Sigmoid colon (tissue), 7 donors: ENCODE results near the gene ACVR2A. TPM values are rescaled to one million over a fixed set of nuclear protein-coding genes. Genes with fewer than 3 reads are reported as not detected.

Experiments
- DNase-seq: peaks from one replicate; pipeline ENCODE4 v3.0.0-alpha.2; 2019
- H3K27ac ChIP-seq, 4 donors: fragments of 200-600 bp; sonication (generic); one replicate each; pipeline ENCODE4 v1.5.1; 2016 to 2019; ENCODE audit warnings: mild to moderate bottlenecking in 1 of 4
- H3K27me3 ChIP-seq, 3 donors: fragments of 200-600 bp; sonication (generic); one replicate each; pipeline ENCODE4 v1.5.1; 2019; ENCODE audit warnings: mild to moderate bottlenecking in 1 of 3
- H3K36me3 ChIP-seq, 4 donors: fragments of 200-600 bp; sonication (generic); one replicate each; pipeline ENCODE4 v1.5.1; 2016 to 2019
- H3K4me1 ChIP-seq, 4 donors: fragments of 200-600 bp; sonication (generic); one replicate each; pipeline ENCODE4 v1.5.1; 2017 to 2019
- H3K4me3 ChIP-seq, 4 donors: fragments of 200-600 bp; sonication (generic); one replicate each; pipeline ENCODE4 v1.5.1; 2017 to 2019; ENCODE audit warnings: mild to moderate bottlenecking in 2 of 4, moderate library complexity in 1 of 4
- H3K9me3 ChIP-seq, 4 donors: fragments of 200-600 bp in 3 of 4; sonication (generic) in 3 of 4; one replicate each; pipeline versions ENCODE4 v1.5.1 to v1.6.1; 2013 to 2019
- CTCF ChIP-seq, 4 experiments: fragments of 450-650 bp in 3 of 4; fragments of 200-600 bp in 1 of 4; IDR thresholded peaks; one replicate each; pipeline ENCODE4 v1.5.1; 2016 to 2019; ENCODE audit warnings: antibody characterized with exemption in 4 of 4, mild to moderate bottlenecking in 3 of 4, moderate library complexity in 2 of 4
- EP300 ChIP-seq, 4 donors: sonication (generic); formaldehyde crosslinking; IDR thresholded peaks; one replicate each; pipeline ENCODE4 v1.6.1; 2017; ENCODE audit warnings: antibody characterized with exemption in 4 of 4
- POLR2A ChIP-seq, 2 donors: fragments of 450-650 bp; IDR thresholded peaks; one replicate each; pipeline ENCODE4 v1.6.1; 2016; ENCODE audit warnings: antibody characterized with exemption in 2 of 2, mild to moderate bottlenecking in 2 of 2, moderate library complexity in 2 of 2
- POLR2AphosphoS5 ChIP-seq, 4 donors: sonication (generic); formaldehyde crosslinking; IDR thresholded peaks; one replicate each; pipeline ENCODE4 v1.6.1; 2017; ENCODE audit warnings: antibody characterized with exemption in 4 of 4
- WGBS, 2 donors: extraction: QIAGEN DNeasy Blood & Tissue Kit; methylation state at CpG; one replicate each; pipeline ENCODE4 v1.1.7; 2013; 5-methylcytosine and 5-hydroxymethylcytosine counted together
- intact Hi-C: fragments of 100-400 bp; cut with DNase I; formaldehyde crosslinking; loops from one replicate; pipeline ENCODE4 v1.15.1; 2023
- polyA plus RNA-seq, 3 donors: library from polyadenylated mRNA; stranded (reverse); fragments of 200-250 nt; gene quantifications; one replicate each; pipeline ENCODE4 v1.2.3, GENCODE V29; 2013
- total RNA-seq, 4 donors: library from RNA; depleted of rRNA; stranded (reverse); fragments of >200 nt; gene quantifications; one replicate each; pipeline ENCODE4 v1.1.0, GENCODE V29; 2016
- donor health status: healthy with polysubstance abuse.
- donor health status: Bipolar disorder and iron deficiency.
- donor health status: healthy.

ACVR2A gene
- total and polyA plus RNA-seq, 7 donors = 2.1 to 54.4 (median 28.2) TPM

DNA sequence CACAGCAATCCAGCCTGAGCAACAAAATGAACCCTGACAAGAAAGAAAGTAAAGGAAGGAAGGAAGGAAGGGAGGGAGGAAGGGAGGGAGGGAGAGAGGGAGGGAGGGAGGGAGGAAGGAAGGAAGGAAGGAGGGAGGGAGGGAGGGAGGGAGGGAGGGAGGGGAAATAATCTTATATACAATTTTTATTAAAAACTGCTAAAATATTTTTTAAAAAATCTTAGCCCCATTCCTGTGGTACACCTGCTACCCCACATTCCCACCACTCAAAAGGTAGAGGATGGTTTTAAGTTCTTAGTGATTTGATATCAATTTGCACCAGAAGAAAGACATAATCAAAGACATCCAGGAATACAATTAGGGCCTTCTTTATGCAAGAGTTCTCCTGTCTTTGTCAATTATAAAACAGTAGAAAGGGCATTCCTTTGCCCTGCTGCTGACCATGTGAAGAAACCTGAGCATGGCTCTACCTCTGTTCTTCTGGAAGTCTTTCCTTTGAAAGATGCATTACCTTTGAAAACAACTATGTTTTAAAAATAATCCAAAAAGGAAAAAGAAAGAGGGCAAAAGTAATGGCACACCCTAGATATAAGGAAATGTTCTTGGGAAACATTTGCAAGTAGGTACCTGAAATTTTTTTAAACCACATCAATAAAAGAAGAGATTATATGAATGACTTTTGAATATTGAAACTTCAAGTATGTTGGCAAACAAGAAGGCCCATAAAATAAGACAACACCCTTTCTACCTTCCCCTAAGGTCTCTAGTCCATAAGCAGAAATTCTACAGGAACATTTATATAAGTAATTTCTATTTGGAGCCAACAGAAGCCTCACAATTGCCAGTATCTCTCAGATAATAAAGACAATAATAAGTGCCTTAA, 33.7 kb upstream of the ACVR2A start:
- no peaks in the 10 kb centered on the region for H3K27me3 ChIP-seq
- no peaks in the 10 kb centered on the region for H3K9me3 ChIP-seq
- no peak for DNase-seq
- intact Hi-C loops = loop anchor here (10.0 kb wide), 1 partner anchor 56 kb away; no protein-coding TSS in a partner anchor
- no peaks in the 10 kb centered on the region for H3K36me3 ChIP-seq
- H3K4me1 ChIP-seq = no peaks in the 10 kb centered on the region
- H3K4me3 ChIP-seq = no peak overlapping the region
- TF ChIP-seq POLR2A (IDR thresholded peaks at IDR 0.05) (no peak), POLR2AphosphoS5 (IDR thresholded peaks at IDR 0.05) (no peak), EP300 (IDR thresholded peaks at IDR 0.05) (no peak), CTCF (IDR thresholded peaks at IDR 0.05) (no peak)
- no peak overlapping the region for H3K27ac ChIP-seq

- no peak overlapping the region for H3K4me3 ChIP-seq
- H3K36me3 ChIP-seq = no peaks in the 10 kb centered on the region
- H3K9me3 ChIP-seq = peaks cover 0 to 3% (median 0%) of the 10 kb centered on the region in 4 donors
- intact Hi-C loops = loop anchor here (10.0 kb wide), 1 partner anchor 64 kb away; no protein-coding TSS in a partner anchor
- no peak for DNase-seq
- H3K27me3 ChIP-seq = no peaks in the 10 kb centered on the region
- no peak for TF ChIP-seq POLR2AphosphoS5 (IDR thresholded peaks at IDR 0.05)
- TF ChIP-seq POLR2A (IDR thresholded peaks at IDR 0.05) = no peak
- no peak for TF ChIP-seq EP300 (IDR thresholded peaks at IDR 0.05)
- no peak for TF ChIP-seq CTCF (IDR thresholded peaks at IDR 0.05)
- no peaks in the 10 kb centered on the region for H3K4me1 ChIP-seq
- 84 to 92% methylated on average over 1 of the region's 1 CpG for WGBS, 2 donors
- no peak overlapping the region for H3K27ac ChIP-seq
Measured at GRCh38 chr2:147818741-147819140, 26.1 kb upstream of the ACVR2A start.

DNA sequence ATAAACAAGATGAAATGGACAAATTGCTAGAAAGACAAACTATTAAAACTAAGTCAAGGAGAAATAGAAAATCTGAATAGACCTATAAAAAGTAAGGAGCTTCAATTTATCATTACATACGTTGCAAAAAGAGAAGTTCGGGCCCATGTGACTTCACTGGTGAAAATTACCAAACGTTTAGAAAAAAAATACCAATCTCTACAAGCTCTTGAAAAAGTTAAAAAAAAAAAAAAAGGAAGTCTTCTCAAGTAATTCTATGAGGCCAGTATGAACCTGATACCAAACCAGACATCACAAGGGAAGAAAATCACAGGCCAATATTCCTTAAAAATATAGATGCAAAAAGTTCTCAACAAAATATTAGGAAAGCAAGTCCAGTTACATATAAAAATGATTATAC, 20.2 kb upstream of the ACVR2A start:
- Histone ChIP-seq H3K27me3 (no peaks in the 10 kb centered on the region), H3K4me1 (peaks cover 0 to 5% (median 2%) of the 10 kb centered on the region in 4 donors), H3K9me3 (peaks cover 0 to 3% (median 0%) of the 10 kb centered on the region in 4 donors), H3K27ac (no peak overlapping the region), H3K36me3 (no peaks in the 10 kb centered on the region), H3K4me3 (no peak overlapping the region)
- no peak for DNase-seq
- 54 to 56% methylated on average over 3 of the region's 3 CpGs for WGBS, 2 donors
- TF ChIP-seq CTCF (IDR thresholded peaks at IDR 0.05) (no peak), POLR2A (IDR thresholded peaks at IDR 0.05) (no peak), EP300 (IDR thresholded peaks at IDR 0.05) (no peak), POLR2AphosphoS5 (IDR thresholded peaks at IDR 0.05) (no peak)
- intact Hi-C loops = no loop called here

DNA sequence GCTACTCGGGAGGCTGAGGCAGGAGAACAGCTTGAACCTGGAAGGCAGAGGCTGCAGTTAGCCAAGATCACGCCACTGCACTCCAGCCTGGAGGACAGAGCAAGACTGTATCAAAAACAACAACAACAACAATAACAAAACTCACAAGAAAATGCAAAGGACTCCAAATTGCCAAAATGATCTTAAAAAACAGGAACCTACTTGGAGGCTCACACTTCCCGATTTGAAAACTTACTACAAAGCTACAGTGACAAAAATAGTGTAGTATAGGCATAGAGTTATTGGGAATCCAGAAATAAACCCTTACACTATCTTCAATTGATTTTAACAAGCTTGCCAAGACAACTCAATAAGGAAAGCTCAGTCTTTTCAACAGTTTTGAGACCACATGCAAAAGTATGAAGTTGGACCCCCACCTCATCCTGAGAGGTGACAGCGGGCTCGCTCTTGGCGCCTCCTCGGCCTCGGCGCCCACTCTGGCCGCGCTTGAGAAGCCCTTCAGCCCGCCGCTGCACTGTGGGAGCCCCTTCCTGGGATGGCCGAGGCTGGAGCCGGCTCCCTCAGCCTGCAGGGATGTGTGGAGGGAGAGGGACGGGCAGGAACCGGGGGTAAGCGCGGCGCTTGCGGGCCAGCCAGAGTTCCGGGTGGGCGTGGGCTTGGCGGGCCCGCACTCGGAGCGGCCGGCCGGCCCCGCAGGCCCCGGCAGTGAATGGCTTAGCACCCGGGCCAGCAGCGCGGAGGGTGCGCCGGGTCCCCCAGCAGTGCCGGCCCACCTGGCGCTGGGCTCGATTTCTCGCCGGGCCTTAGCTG, 18.3 kb upstream of the ACVR2A start:
- 97 to 98% methylated on average over 41 of the region's 41 CpGs for WGBS, 2 donors
- DNase-seq = no peak
- no peak overlapping the region for H3K4me3 ChIP-seq
- no peaks in the 10 kb centered on the region for H3K36me3 ChIP-seq
- H3K27me3 ChIP-seq = no peaks in the 10 kb centered on the region
- H3K4me1 ChIP-seq = peaks cover 0 to 5% (median 2%) of the 10 kb centered on the region in 4 donors
- TF ChIP-seq EP300 (IDR thresholded peaks at IDR 0.05) (no peak), CTCF (IDR thresholded peaks at IDR 0.05) (no peak)
- peaks cover 0 to 5% (median 2%) of the 10 kb centered on the region in 4 donors for H3K9me3 ChIP-seq
- intact Hi-C loops = no loop called here
- no peak overlapping the region for H3K27ac ChIP-seq
